ENCODE results near the gene FGD3. TPM values are rescaled to one million over a fixed set of nuclear protein-coding genes. Genes with fewer than 3 reads are reported as not detected.

FGD3 gene
- polyA plus RNA-seq, 2 of the 4 experiments (the other 2 are of a cell fraction), result 0.18 to 0.23 TPM

- TF ChIP-seq REST (IDR thresholded peaks at IDR 0.05), result no peak
- no peak for TF ChIP-seq HOXA7 (CRISPR knock-in tag; IDR thresholded peaks at IDR 0.05)
- TF ChIP-seq HOXB13 (CRISPR knock-in tag; IDR thresholded peaks at IDR 0.05; ENCODE audit: low read depth), result no peak
- no peak for TF ChIP-seq RARB (CRISPR knock-in tag; IDR thresholded peaks at IDR 0.05)
- no peak for TF ChIP-seq CHD4 (IDR thresholded peaks at IDR 0.05; ENCODE audit: borderline replicate concordance)
- no peak for TF ChIP-seq RNF2 (IDR thresholded peaks at IDR 0.05; ENCODE audit: borderline replicate concordance, low read depth)
- no peak for TF ChIP-seq CBX2 (IDR thresholded peaks at IDR 0.05; ENCODE audit: borderline replicate concordance, low read depth)
- no peak for TF ChIP-seq NPAS2 (CRISPR knock-in tag; IDR thresholded peaks at IDR 0.05; ENCODE audit: borderline replicate concordance)
- TF ChIP-seq, protein P1, sequence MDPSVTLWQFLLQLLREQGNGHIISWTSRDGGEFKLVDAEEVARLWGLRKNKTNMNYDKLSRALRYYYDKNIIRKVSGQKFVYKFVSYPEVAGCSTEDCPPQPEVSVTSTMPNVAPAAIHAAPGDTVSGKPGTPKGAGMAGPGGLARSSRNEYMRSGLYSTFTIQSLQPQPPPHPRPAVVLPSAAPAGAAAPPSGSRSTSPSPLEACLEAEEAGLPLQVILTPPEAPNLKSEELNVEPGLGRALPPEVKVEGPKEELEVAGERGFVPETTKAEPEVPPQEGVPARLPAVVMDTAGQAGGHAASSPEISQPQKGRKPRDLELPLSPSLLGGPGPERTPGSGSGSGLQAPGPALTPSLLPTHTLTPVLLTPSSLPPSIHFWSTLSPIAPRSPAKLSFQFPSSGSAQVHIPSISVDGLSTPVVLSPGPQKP (IDR thresholded peaks at IDR 0.05; ENCODE audit: low read depth, low read length), result no peak
- TF ChIP-seq CHD2 (IDR thresholded peaks at IDR 0.05; ENCODE audit: low read length, partially characterized antibody), result no peak
Observed at GRCh38 chr9:93060746-93061259, 113.5 kb downstream of the FGD3 start (continued).

GRCh38 chr9:93061260-93061751, 114.0 kb downstream of the FGD3 start:
- ChIA-PET POLR2A (no interaction called here), CTCF (no interaction called here)
- DNase-seq (ENCODE audit: low read depth in 1 of 2, low spot score in 1 of 2), result no peak
- peak overlapping the region; percentile 48 for H3K4me2 ChIP-seq
- ATAC-seq, result no peak
- no peak for FAIRE-seq
- no peaks in the 10 kb centered on the region for H3K9me3 ChIP-seq
- H3K27ac ChIP-seq, result peak overlapping the region in 1 of 2 experiments; percentile 33; a peak in 2 of 6 replicates
- H3K4me1 ChIP-seq, result peaks cover 18% of the 10 kb centered on the region
- no peak overlapping the region for H3K4me3 ChIP-seq
- TF ChIP-seq ZFP36 (IDR thresholded peaks at IDR 0.05; ENCODE audit: borderline replicate concordance, partially characterized antibody), result peak; percentile 67
- TF ChIP-seq GATA3 (IDR thresholded peaks at IDR 0.05; ENCODE audit: borderline replicate concordance), result no peak
- no peak for TF ChIP-seq RNF2 (IDR thresholded peaks at IDR 0.05; ENCODE audit: borderline replicate concordance, low read depth)
- 80% methylated on average over 4 of the region's 4 CpGs for WGBS (ENCODE audit: missing lambda C conversion rate)

GRCh38 chr9:93061791-93062763, 114.8 kb downstream of the FGD3 start:
- ChIA-PET POLR2A (no interaction called here), CTCF (no interaction called here)
- FAIRE-seq, result no peak
- peaks cover 18% of the 10 kb centered on the region for H3K4me1 ChIP-seq
- no peaks in the 10 kb centered on the region for H3K9me3 ChIP-seq
- H3K27ac ChIP-seq, result peak overlapping the region in 1 of 2 experiments; percentile 33; a peak in 2 of 6 replicates
- peak in 1 of 2 experiments; percentile 20 for DNase-seq (ENCODE audit: low read depth in 1 of 2, low spot score in 1 of 2)
- ATAC-seq, result peak in 1 of 2 experiments; percentile 42; a peak in 2 of 6 replicates
- TF ChIP-seq NFE2L2 (conservative IDR thresholded peaks at IDR 0.05; ENCODE audit: low read length), result no peak
- TF ChIP-seq MYC (IDR thresholded peaks at IDR 0.05; ENCODE audit: borderline replicate concordance, low read length), result no peak
- peak in 1 of 2 experiments; percentile 29; a peak in 1 of 5 replicates for TF ChIP-seq RAD21 (conservative IDR thresholded peaks at IDR 0.05 in 1 of 2, IDR thresholded peaks at IDR 0.05 in 1 of 2)
- no peak for TF ChIP-seq FOSB (CRISPR knock-in tag; IDR thresholded peaks at IDR 0.05)
- TF ChIP-seq, protein P2, sequence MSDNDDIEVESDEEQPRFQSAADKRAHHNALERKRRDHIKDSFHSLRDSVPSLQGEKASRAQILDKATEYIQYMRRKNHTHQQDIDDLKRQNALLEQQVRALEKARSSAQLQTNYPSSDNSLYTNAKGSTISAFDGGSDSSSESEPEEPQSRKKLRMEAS (IDR thresholded peaks at IDR 0.05), result no peak
- no peak for TF ChIP-seq KDM1A (IDR thresholded peaks at IDR 0.05; ENCODE audit: low read depth)
- WGBS (ENCODE audit: missing lambda C conversion rate), result 67% methylated on average over 16 of the region's 19 CpGs
- H3K4me2 ChIP-seq, result peak overlapping the region; percentile 48; the same call in 1 of the 3 replicates
- H3K4me3 ChIP-seq, result no peak overlapping the region

Data from A549 (cell line).